ENCODE results near the gene AOAH.

DNA sequence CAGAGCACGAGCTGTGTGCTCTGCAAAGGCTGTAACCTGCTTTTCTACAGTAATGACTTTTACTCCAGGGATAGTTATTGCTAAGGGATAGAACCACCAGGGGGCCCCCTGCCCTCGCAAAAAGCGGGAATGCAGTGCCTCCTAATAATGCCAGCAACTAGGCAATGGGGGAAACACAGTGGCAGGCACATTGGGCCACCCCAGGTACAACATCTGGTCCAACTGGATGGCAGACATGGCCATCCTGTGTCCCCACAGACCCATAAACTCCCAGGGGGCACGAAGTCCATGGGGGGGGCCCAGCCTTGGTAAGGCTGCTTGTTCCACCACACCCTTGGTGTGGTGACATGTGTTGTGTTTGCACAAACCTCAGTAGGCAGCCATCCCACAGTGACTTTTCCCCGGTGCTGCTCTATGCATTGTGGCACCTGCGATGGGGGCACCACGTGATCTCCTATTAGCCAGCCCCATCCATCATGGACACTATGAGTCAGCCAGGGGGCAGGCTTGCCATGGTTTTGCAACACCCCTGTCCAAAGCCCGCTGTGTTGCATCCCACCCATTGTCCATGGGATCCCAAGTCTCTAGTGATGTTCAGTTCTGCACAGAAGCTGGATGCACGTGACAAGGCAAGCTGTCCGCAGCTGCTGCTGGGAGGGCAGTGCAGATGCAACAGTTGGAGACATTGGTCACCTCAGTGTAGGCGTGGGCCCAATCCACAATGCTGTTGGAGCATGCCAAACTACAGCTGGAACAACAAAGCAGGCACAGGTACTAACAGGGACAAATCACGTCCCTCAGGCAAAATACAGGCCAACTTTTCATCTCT is 250.6 kb downstream of the AOAH start:
- TF ChIP-seq, protein P1, sequence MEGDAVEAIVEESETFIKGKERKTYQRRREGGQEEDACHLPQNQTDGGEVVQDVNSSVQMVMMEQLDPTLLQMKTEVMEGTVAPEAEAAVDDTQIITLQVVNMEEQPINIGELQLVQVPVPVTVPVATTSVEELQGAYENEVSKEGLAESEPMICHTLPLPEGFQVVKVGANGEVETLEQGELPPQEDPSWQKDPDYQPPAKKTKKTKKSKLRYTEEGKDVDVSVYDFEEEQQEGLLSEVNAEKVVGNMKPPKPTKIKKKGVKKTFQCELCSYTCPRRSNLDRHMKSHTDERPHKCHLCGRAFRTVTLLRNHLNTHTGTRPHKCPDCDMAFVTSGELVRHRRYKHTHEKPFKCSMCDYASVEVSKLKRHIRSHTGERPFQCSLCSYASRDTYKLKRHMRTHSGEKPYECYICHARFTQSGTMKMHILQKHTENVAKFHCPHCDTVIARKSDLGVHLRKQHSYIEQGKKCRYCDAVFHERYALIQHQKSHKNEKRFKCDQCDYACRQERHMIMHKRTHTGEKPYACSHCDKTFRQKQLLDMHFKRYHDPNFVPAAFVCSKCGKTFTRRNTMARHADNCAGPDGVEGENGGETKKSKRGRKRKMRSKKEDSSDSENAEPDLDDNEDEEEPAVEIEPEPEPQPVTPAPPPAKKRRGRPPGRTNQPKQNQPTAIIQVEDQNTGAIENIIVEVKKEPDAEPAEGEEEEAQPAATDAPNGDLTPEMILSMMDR (IDR thresholded peaks at IDR 0.05 in 4 of 5, conservative IDR thresholded peaks at IDR 0.05 in 1 of 5) = peak in 1 of 5 experiments; percentile 19
- no peak for TF ChIP-seq POLR2A (IDR thresholded peaks at IDR 0.05)
